H1 (cell line): ENCODE results near the gene PPM1M.

Source experiments
- CTCF ChIP-seq, 3 experiments: IDR thresholded peaks; 1 replicate in 2 of 3; 2 replicates in 1 of 3; pipeline versions ENCODE4 v1.5.1 to v1.6.1; 2011; ENCODE audit warnings: low read length in 3 of 3, mild to moderate bottlenecking in 3 of 3, inconsistent platforms in 2 of 3, low read depth in 1 of 3, moderate library complexity in 1 of 3; ENCODE audit not compliant: insufficient read depth in 1 of 3; ENCODE audit errors: control extremely low read depth in 1 of 3
- RFX5 ChIP-seq: IDR thresholded peaks from 2 replicates; pipeline ENCODE4 v1.6.1; 2011; ENCODE audit warnings: low read depth, low read length, improper control_type of control experiment, borderline replicate concordance
- SIN3A ChIP-seq, 2 experiments: IDR thresholded peaks in 1 of 2; conservative IDR thresholded peaks in 1 of 2; 2 replicates each; pipeline ENCODE4 v1.6.1; 2011 to 2012; ENCODE audit warnings: low read length in 2 of 2, improper control_type of control experiment in 1 of 2, low read depth in 1 of 2, mild to moderate bottlenecking in 1 of 2

- TF ChIP-seq SIN3A (conservative IDR thresholded peaks at IDR 0.05 in 1 of 2, IDR thresholded peaks at IDR 0.05 in 1 of 2; ENCODE audit: low read depth in 1 of 2, low read length in 2 of 2) (peak; percentile 83 to 90; a peak in 3 of 4 replicates), RFX5 (no peak), CTCF (IDR thresholded peaks at IDR 0.05; ENCODE audit: control extremely low read depth in 1 of 3, insufficient read depth in 1 of 3, low read depth in 1 of 3, low read length in 3 of 3) (no peak)
Measured at GRCh38 chr3:52277071-52277964, 31.8 kb downstream of the PPM1M start.
